Caco-2 (cell line): ENCODE results near the gene ZYG11B. TPM values are rescaled to one million over a fixed set of nuclear protein-coding genes. Genes with fewer than 3 reads are reported as not detected.

ENCODE experiments used
- BruUV-seq: library from RNA; stranded (reverse); fragments of 400-500 nt; replicated peaks from 2 replicates; lab custom pipeline; 2021; lab: Mats Ljungman, UMichigan
- CTCF ChIA-PET: fragments of 300-600 bp; sonication (Branson Sonifier 250); formaldehyde crosslinking; loops from one replicate; lab custom pipeline; 2022; ENCODE audit warnings: antibody characterized with exemption; lab: Charles Lee
- POLR2A ChIA-PET: fragments of 300-600 bp; sonication (Branson Sonifier 250); formaldehyde crosslinking; loops from one replicate; lab custom pipeline; 2022; ENCODE audit warnings: antibody characterized with exemption; lab: Charles Lee
- DNase-seq, 2 experiments: peaks; one replicate each; pipeline versions ENCODE4 v3.0.0 to v3.0.0-alpha.2; 2020 to 2022
- H3K27me3 ChIP-seq: replicated peaks from 2 replicates; pipeline ENCODE4 v1.6.0; 2011; ENCODE audit warnings: low read length; ENCODE audit not compliant: control insufficient read depth, insufficient read depth
- H3K36me3 ChIP-seq: 2 replicates; pipeline ENCODE4 v1.5.1; 2011; ENCODE audit warnings: low read length; ENCODE audit not compliant: control insufficient read depth, insufficient read depth
- H3K4me1 ChIP-seq: fragments of 250-450 bp; sonication (Bioruptor Pico); 2 replicates; pipeline ENCODE4 v1.5.1; 2020; ENCODE audit warnings: mild to moderate bottlenecking
- H3K4me3 ChIP-seq: 2 replicates; pipeline ENCODE4 v1.5.1; 2011; ENCODE audit warnings: low read depth, mild to moderate bottlenecking, control low read depth, low read length
- H3K9me3 ChIP-seq: fragments of 250-450 bp; sonication (Bioruptor Pico); 2 replicates; pipeline ENCODE4 v1.5.1; 2020; ENCODE audit warnings: mild to moderate bottlenecking, moderate library complexity
- H3K27ac Mint-ChIP-seq: one replicate; pipeline ENCODE4 v1.8.0; 2022; ENCODE audit warnings: mixed read lengths; ENCODE audit not compliant: unreplicated experiment
- H3K27me3 Mint-ChIP-seq: one replicate; pipeline ENCODE4 v1.8.0; 2022; ENCODE audit warnings: mixed read lengths; ENCODE audit not compliant: insufficient read depth, unreplicated experiment
- H3K36me3 Mint-ChIP-seq: one replicate; pipeline ENCODE4 v1.8.0; 2022; ENCODE audit warnings: mild to moderate bottlenecking, mixed read lengths; ENCODE audit not compliant: insufficient read depth, unreplicated experiment
- H3K4me1 Mint-ChIP-seq: one replicate; pipeline ENCODE4 v1.8.0; 2022; ENCODE audit warnings: low read depth, mixed read lengths; ENCODE audit not compliant: unreplicated experiment
- H3K4me3 Mint-ChIP-seq: one replicate; pipeline ENCODE4 v1.8.0; 2022; ENCODE audit warnings: mild to moderate bottlenecking, moderate library complexity, mixed read lengths; ENCODE audit not compliant: unreplicated experiment
- H3K9me3 Mint-ChIP-seq: one replicate; pipeline ENCODE4 v1.8.0; 2022; ENCODE audit warnings: mixed read lengths; ENCODE audit not compliant: unreplicated experiment
- CTCF ChIP-seq, 2 experiments: fragments of 200-600 bp in 1 of 2; IDR thresholded peaks; 1 replicate in 1 of 2; 2 replicates in 1 of 2; pipeline versions ENCODE4 v1.5.1 to v1.8.0; 2011 to 2022; ENCODE audit warnings: antibody characterized with exemption in 1 of 2, control low read depth in 1 of 2, inconsistent platforms in 1 of 2, low read depth in 1 of 2, low read length in 1 of 2, mild to moderate bottlenecking in 1 of 2, moderate library complexity in 1 of 2; ENCODE audit not compliant: insufficient read depth in 1 of 2, severe bottlenecking in 1 of 2, unreplicated experiment in 1 of 2
- intact Hi-C: fragments of 100-400 bp; cut with micrococcal nuclease; formaldehyde crosslinking; loops from one replicate; pipeline ENCODE4 v1.10.0; 2022; ENCODE audit not compliant: unreplicated experiment
- total RNA-seq: library from RNA; stranded (reverse); gene quantifications from 2 replicates; pipeline ENCODE4 v1.2.3, GENCODE V29; 2022

ZYG11B gene
- total RNA-seq, 1 experiment from 2014 or later = 15.8 TPM

GRCh38 chr1:52697795-52698674, 28.2 kb upstream of the ZYG11B start, which contains the start of gene COA7:
COA7 (minus strand) TSS chr1:52698347; CDS start chr1:52698326, 21 bp downstream.
- no peak for TF ChIP-seq CTCF (IDR thresholded peaks at IDR 0.05; ENCODE audit: insufficient read depth in 1 of 2, low read depth in 1 of 2, low read length in 1 of 2, severe bottlenecking in 1 of 2, unreplicated experiment in 1 of 2)
- Mint-ChIP-seq H3K4me1 (peaks cover 14% of the 10 kb centered on the region), H3K27ac (peak within 1 kb of the TSS; percentile 99), H3K36me3 (peaks cover 58% of the 10 kb centered on the region), H3K4me3 (peak within 1 kb of the TSS; percentile 99), H3K27me3 (no peaks in the 10 kb centered on the region), H3K9me3 (no peaks in the 10 kb centered on the region)
- ChIA-PET POLR2A (no interaction called here), CTCF (interaction anchor here (0.7 kb wide), 1 partner anchor 340 kb away, joined by 3 read pairs; no protein-coding TSS in a partner anchor)
- Histone ChIP-seq H3K27me3 (no peaks in the 10 kb centered on the region), H3K4me1 (0 out of 2 replicates have a peak, but pooled peaks cover 9% of the 10 kb centered on the region), H3K36me3 (no peaks in the 10 kb centered on the region; the same call in 1 of the 2 replicates), H3K9me3 (no peaks in the 10 kb centered on the region), H3K4me3 (peak within 1 kb of the TSS; percentile 79)
- intact Hi-C loops = no loop called here
- DNase-seq = peak; percentile 85 to 88
- no TSS peak for BruUV-seq

GRCh38 chr1:52702886-52703787, 23.1 kb upstream of the ZYG11B start:
- no peaks in the 10 kb centered on the region for H3K36me3 ChIP-seq
- ChIA-PET CTCF (no interaction called here), POLR2A (no interaction called here)
- peaks cover 30% of the 10 kb centered on the region for H3K4me1 ChIP-seq
- H3K9me3 Mint-ChIP-seq = no peaks in the 10 kb centered on the region
- peak overlapping the region; percentile 41 for H3K4me3 ChIP-seq
- intact Hi-C loops = loop anchor here (5.0 kb wide), 1 partner anchor 124 kb away; no protein-coding TSS in a partner anchor
- H3K27me3 Mint-ChIP-seq = no peaks in the 10 kb centered on the region
- H3K4me3 Mint-ChIP-seq = peak overlapping the region; percentile 80
- H3K27ac Mint-ChIP-seq = peak overlapping the region; percentile 86
- no peak for TF ChIP-seq CTCF (IDR thresholded peaks at IDR 0.05; ENCODE audit: insufficient read depth in 1 of 2, low read depth in 1 of 2, low read length in 1 of 2, severe bottlenecking in 1 of 2, unreplicated experiment in 1 of 2)
- H3K9me3 ChIP-seq = no peaks in the 10 kb centered on the region
- TSS peak; percentile 34 for BruUV-seq
- peak; percentile 81 to 88 for DNase-seq
- peaks cover 52% of the 10 kb centered on the region for H3K36me3 Mint-ChIP-seq
- H3K4me1 Mint-ChIP-seq = peaks cover 21% of the 10 kb centered on the region
- H3K27me3 ChIP-seq = no peaks in the 10 kb centered on the region
